Esophagus (tissue), 2 donors: ENCODE data around the gene AZIN2. TPM values are rescaled to one million over a fixed set of nuclear protein-coding genes. Genes with fewer than 3 reads are reported as not detected.

Source experiments
- H3K27ac ChIP-seq, 2 donors: one replicate each; pipeline ENCODE4 v1.5.1; 2013; ENCODE audit warnings: low read depth in 2 of 2, mild to moderate bottlenecking in 2 of 2, inconsistent platforms in 1 of 2, low read length in 1 of 2, moderate library complexity in 1 of 2
- H3K27me3 ChIP-seq, 2 donors: one replicate each; pipeline ENCODE4 v1.6.1; 2013; ENCODE audit warnings: low read length in 2 of 2, control low read depth in 1 of 2, mild to moderate bottlenecking in 1 of 2; ENCODE audit not compliant: insufficient read depth in 2 of 2, control insufficient read depth in 1 of 2
- H3K36me3 ChIP-seq, 2 donors: one replicate each; pipeline ENCODE4 v1.6.1; 2013; ENCODE audit warnings: low read length in 1 of 2; ENCODE audit not compliant: control insufficient read depth in 2 of 2, insufficient read depth in 2 of 2
- H3K4me1 ChIP-seq, 2 donors: one replicate each; pipeline ENCODE4 v1.6.1; 2013; ENCODE audit warnings: low read length in 1 of 2; ENCODE audit not compliant: control insufficient read depth in 2 of 2, insufficient read depth in 2 of 2
- H3K4me3 ChIP-seq, 2 donors: one replicate each; pipeline ENCODE4 v1.5.1; 2013; ENCODE audit warnings: low read length in 2 of 2, mild to moderate bottlenecking in 2 of 2, low read depth in 1 of 2, moderate library complexity in 1 of 2
- H3K9me3 ChIP-seq, 2 donors: one replicate each; pipeline ENCODE4 v1.6.1; 2013; ENCODE audit warnings: mild to moderate bottlenecking in 2 of 2, low read depth in 1 of 2, low read length in 1 of 2, moderate library complexity in 1 of 2; ENCODE audit not compliant: control insufficient read depth in 2 of 2, insufficient read depth in 1 of 2
- WGBS, 2 donors: extraction: QIAGEN DNeasy Blood & Tissue Kit; methylation state at CpG; one replicate each; pipeline ENCODE4 v1.1.7; 2013; 5-methylcytosine and 5-hydroxymethylcytosine counted together
- polyA plus RNA-seq, 2 donors: library from polyadenylated mRNA; stranded (reverse); fragments of 200-250 nt; gene quantifications; one replicate each; pipeline ENCODE4 v1.2.3, GENCODE V29; 2013
- donor health status: healthy with polysubstance abuse.
- donor health status: Bipolar disorder and iron deficiency.

AZIN2 gene
- polyA plus RNA-seq, 2 donors: 0.63 to 0.72 TPM

GRCh38 chr1:33072707-33073106 is 8.2 kb upstream of the AZIN2 start:
- Histone ChIP-seq H3K27ac (no peak overlapping the region), H3K27me3 (no peaks in the 10 kb centered on the region), H3K4me3 (no peak overlapping the region), H3K4me1 (no peaks in the 10 kb centered on the region), H3K9me3 (no peaks in the 10 kb centered on the region), H3K36me3 (no peaks in the 10 kb centered on the region)
- 66 to 82% methylated on average over 2 of the region's 2 CpGs for WGBS, 2 donors

GRCh38 chr1:33074193-33074945 is 6.6 kb upstream of the AZIN2 start:
- 64 to 68% methylated on average over 4 of the region's 4 CpGs for WGBS, 2 donors
- no peaks in the 10 kb centered on the region for H3K4me1 ChIP-seq
- no peaks in the 10 kb centered on the region for H3K9me3 ChIP-seq
- H3K27me3 ChIP-seq: no peaks in the 10 kb centered on the region
- H3K36me3 ChIP-seq: no peaks in the 10 kb centered on the region
- H3K4me3 ChIP-seq: no peak overlapping the region
- H3K27ac ChIP-seq: no peak overlapping the region

- Histone ChIP-seq H3K4me1 (no peaks in the 10 kb centered on the region), H3K9me3 (no peaks in the 10 kb centered on the region), H3K36me3 (no peaks in the 10 kb centered on the region), H3K27me3 (no peaks in the 10 kb centered on the region), H3K4me3 (no peak overlapping the region), H3K27ac (no peak overlapping the region)
- 39 to 46% methylated on average over 1 of the region's 1 CpG for WGBS, 2 donors
Measured at GRCh38 chr1:33078030-33078591, 2.8 kb upstream of the AZIN2 start.

GRCh38 chr1:33080373-33080772 is 580 bp upstream of the AZIN2 start:
- Histone ChIP-seq H3K4me3 (peak overlapping the region in 1 of 2 donors; percentile 65), H3K36me3 (no peaks in the 10 kb centered on the region), H3K27me3 (no peaks in the 10 kb centered on the region), H3K4me1 (no peaks in the 10 kb centered on the region), H3K27ac (no peak overlapping the region), H3K9me3 (no peaks in the 10 kb centered on the region)
- 54% methylated on average over 6 of the region's 6 CpGs for WGBS, 2 donors

GRCh38 chr1:33081554-33082305 is 777 bp downstream of the AZIN2 start:
- WGBS, 2 donors: 7 to 9% methylated on average over 35 of the region's 35 CpGs
- no peak overlapping the region for H3K27ac ChIP-seq
- H3K27me3 ChIP-seq: no peaks in the 10 kb centered on the region
- H3K36me3 ChIP-seq: no peaks in the 10 kb centered on the region
- H3K4me3 ChIP-seq: peak overlapping the region; percentile 58 to 65
- no peaks in the 10 kb centered on the region for H3K9me3 ChIP-seq
- no peaks in the 10 kb centered on the region for H3K4me1 ChIP-seq

GRCh38 chr1:33082575-33083108 is 1.7 kb downstream of the AZIN2 start:
- 83 to 85% methylated on average over 6 of the region's 6 CpGs for WGBS, 2 donors
- Histone ChIP-seq H3K27me3 (no peaks in the 10 kb centered on the region), H3K27ac (no peak overlapping the region), H3K4me1 (no peaks in the 10 kb centered on the region), H3K36me3 (no peaks in the 10 kb centered on the region), H3K9me3 (no peaks in the 10 kb centered on the region), H3K4me3 (no peak overlapping the region)

- H3K27me3 ChIP-seq: no peaks in the 10 kb centered on the region
- 78 to 84% methylated on average over 4 of the region's 4 CpGs for WGBS, 2 donors
- H3K36me3 ChIP-seq: no peaks in the 10 kb centered on the region
- no peak overlapping the region for H3K4me3 ChIP-seq
- no peak overlapping the region for H3K27ac ChIP-seq
- no peaks in the 10 kb centered on the region for H3K4me1 ChIP-seq
- no peaks in the 10 kb centered on the region for H3K9me3 ChIP-seq
Measured at GRCh38 chr1:33085332-33085731, 4.4 kb downstream of the AZIN2 start.

- H3K4me1 ChIP-seq: no peaks in the 10 kb centered on the region
- H3K36me3 ChIP-seq: no peaks in the 10 kb centered on the region
- 38 to 42% methylated on average over 11 to 12 of the region's 12 CpGs for WGBS, 2 donors
- no peaks in the 10 kb centered on the region for H3K9me3 ChIP-seq
- H3K27me3 ChIP-seq: no peaks in the 10 kb centered on the region
- no peak overlapping the region for H3K27ac ChIP-seq
- H3K4me3 ChIP-seq: no peak overlapping the region
Measured at GRCh38 chr1:33086384-33086850, 5.5 kb downstream of the AZIN2 start.

- Histone ChIP-seq H3K9me3 (no peaks in the 10 kb centered on the region), H3K4me3 (no peak overlapping the region), H3K4me1 (no peaks in the 10 kb centered on the region), H3K27me3 (no peaks in the 10 kb centered on the region), H3K27ac (no peak overlapping the region), H3K36me3 (no peaks in the 10 kb centered on the region)
- WGBS, 2 donors: 73 to 79% methylated on average over 6 of the region's 6 CpGs
Measured at GRCh38 chr1:33087677-33088076, 6.7 kb downstream of the AZIN2 start.
